HEK293 (cell line): ENCODE results near the gene NTN3.
A peak's percentile ranks its signal among the peaks of the same experiment; 100 is the strongest.

Experiments used
- CTCF ChIA-PET: fragments of 350-600 bp; formaldehyde crosslinking; extraction: SDS; loops from one replicate; lab custom pipeline; 2021; ENCODE audit warnings: antibody characterized with exemption; lab: Yijun Ruan, JAX
- POLR2A ChIA-PET: fragments of 300-600 bp; formaldehyde crosslinking; extraction: SDS; loops from one replicate; lab custom pipeline; 2020; ENCODE audit warnings: antibody characterized with exemption, inconsistent platforms; lab: Yijun Ruan, JAX
- H3K27ac ChIP-seq: fragments of 200-500 bp; sonication (Bioruptor generic); 2 replicates; pipeline ENCODE4 v1.5.1; 2014; ENCODE audit warnings: low read depth, low read length, control low read depth, inconsistent platforms; ENCODE audit errors: extremely low read depth
- H3K36me3 ChIP-seq, 2 experiments: fragments of 200-500 bp in 1 of 2; sonication (Bioruptor generic) in 1 of 2; 1 replicate in 1 of 2; 2 replicates in 1 of 2; pipeline ENCODE4 v1.5.1; 2014 to 2017; ENCODE audit warnings: inconsistent platforms in 2 of 2, low read length in 2 of 2; ENCODE audit not compliant: control insufficient read depth in 2 of 2, insufficient read depth in 1 of 2
- H3K4me1 ChIP-seq: fragments of 200-500 bp; sonication (Bioruptor generic); 2 replicates; pipeline ENCODE4 v1.5.1; 2014; ENCODE audit warnings: mild to moderate bottlenecking, low read length, inconsistent platforms; ENCODE audit not compliant: control insufficient read depth, insufficient read depth
- H3K4me3 ChIP-seq: 2 replicates; pipeline ENCODE4 v1.5.1; 2011; ENCODE audit warnings: low read depth, mild to moderate bottlenecking, control low read depth, low read length, moderate library complexity
- H3K9me3 ChIP-seq: fragments of 200-500 bp; sonication (Bioruptor generic); 2 replicates; pipeline ENCODE4 v1.5.1; 2014; ENCODE audit warnings: low read depth, low read length, inconsistent platforms; ENCODE audit not compliant: control insufficient read depth, insufficient read depth
- EGR2 ChIP-seq: fragments of 450-650 bp; formaldehyde crosslinking; IDR thresholded peaks from 2 replicates; pipeline ENCODE4 v1.5.1; 2016; ENCODE audit warnings: low read depth, missing biosample characterization, missing genetic modification characterization
- GFI1B ChIP-seq: fragments of 450-650 bp; formaldehyde crosslinking; IDR thresholded peaks from 2 replicates; pipeline ENCODE4 v1.5.1; 2016; ENCODE audit warnings: missing biosample characterization, missing genetic modification characterization
- GLI2 ChIP-seq: fragments of 450-650 bp; formaldehyde crosslinking; IDR thresholded peaks from 2 replicates; pipeline ENCODE4; 2017; ENCODE audit warnings: missing biosample characterization, missing genetic modification characterization, low read depth, borderline replicate concordance
- GLIS1 ChIP-seq: fragments of 450-650 bp; formaldehyde crosslinking; IDR thresholded peaks from 2 replicates; pipeline ENCODE4 v1.5.1; 2016; ENCODE audit warnings: missing biosample characterization, missing genetic modification characterization
- GLIS2 ChIP-seq: fragments of 450-650 bp; formaldehyde crosslinking; IDR thresholded peaks from 2 replicates; pipeline ENCODE4 v1.5.1; 2016; ENCODE audit warnings: missing biosample characterization, missing genetic modification characterization
- KLF16 ChIP-seq: fragments of 450-650 bp; formaldehyde crosslinking; IDR thresholded peaks from 2 replicates; pipeline ENCODE4 v1.5.1; 2017; ENCODE audit warnings: missing biosample characterization, missing genetic modification characterization
- OSR2 ChIP-seq: fragments of 450-650 bp; formaldehyde crosslinking; IDR thresholded peaks from 2 replicates; pipeline ENCODE4 v1.5.1; 2016; ENCODE audit warnings: missing biosample characterization, missing genetic modification characterization
- REPIN1 ChIP-seq: fragments of 450-650 bp; formaldehyde crosslinking; IDR thresholded peaks from 2 replicates; pipeline ENCODE4 v1.5.1; 2017; ENCODE audit warnings: missing biosample characterization, missing genetic modification characterization, low read depth
- SALL2 ChIP-seq: fragments of 450-650 bp; formaldehyde crosslinking; IDR thresholded peaks from 2 replicates; pipeline ENCODE4 v1.5.0; 2017; ENCODE audit warnings: missing biosample characterization, mild to moderate bottlenecking, missing genetic modification characterization, borderline replicate concordance
- SP3 ChIP-seq: fragments of 450-650 bp; formaldehyde crosslinking; IDR thresholded peaks from 2 replicates; pipeline ENCODE4 v1.5.1; 2016; ENCODE audit warnings: missing biosample characterization, missing genetic modification characterization
- ZBTB7A ChIP-seq: fragments of 450-650 bp; formaldehyde crosslinking; IDR thresholded peaks from 2 replicates; pipeline ENCODE4 v1.5.1; 2016; ENCODE audit warnings: low read depth, missing biosample characterization, missing genetic modification characterization
- ZNF10 ChIP-seq: fragments of 450-650 bp; formaldehyde crosslinking; IDR thresholded peaks from 2 replicates; pipeline ENCODE4 v1.5.1; 2017; ENCODE audit warnings: missing biosample characterization, missing genetic modification characterization
- ZNF155 ChIP-seq: fragments of 450-650 bp; formaldehyde crosslinking; IDR thresholded peaks from 2 replicates; pipeline ENCODE4 v1.5.1; 2016; ENCODE audit warnings: missing biosample characterization, missing genetic modification characterization
- ZNF248 ChIP-seq: fragments of 450-650 bp; formaldehyde crosslinking; IDR thresholded peaks from 2 replicates; pipeline ENCODE4 v1.5.1; 2017; ENCODE audit warnings: missing biosample characterization, missing genetic modification characterization
- ZNF266 ChIP-seq: fragments of 450-650 bp; formaldehyde crosslinking; IDR thresholded peaks from 2 replicates; pipeline ENCODE4 v1.5.1; 2016; ENCODE audit warnings: missing biosample characterization, missing genetic modification characterization, low read depth
- ZNF292 ChIP-seq: fragments of 450-650 bp; formaldehyde crosslinking; IDR thresholded peaks from 2 replicates; pipeline ENCODE4 v1.5.1; 2016; ENCODE audit warnings: low read depth, missing biosample characterization, missing genetic modification characterization, borderline replicate concordance
- ZNF302 ChIP-seq: fragments of 450-650 bp; formaldehyde crosslinking; IDR thresholded peaks from 2 replicates; pipeline ENCODE4 v1.5.1; 2016; ENCODE audit warnings: missing biosample characterization, missing genetic modification characterization, low read depth
- ZNF335 ChIP-seq: fragments of 450-650 bp; formaldehyde crosslinking; conservative IDR thresholded peaks from 2 replicates; pipeline ENCODE4 v1.5.1; 2016; ENCODE audit warnings: missing biosample characterization, missing genetic modification characterization
- ZNF341 ChIP-seq: fragments of 450-650 bp; formaldehyde crosslinking; IDR thresholded peaks from 2 replicates; pipeline ENCODE4; 2016; ENCODE audit warnings: low read depth, missing biosample characterization, missing genetic modification characterization
- ZNF521 ChIP-seq: fragments of 450-650 bp; formaldehyde crosslinking; IDR thresholded peaks from 2 replicates; pipeline ENCODE4 v1.5.1; 2017; ENCODE audit warnings: missing biosample characterization, mild to moderate bottlenecking, missing genetic modification characterization
- ZNF544 ChIP-seq: fragments of 450-650 bp; formaldehyde crosslinking; IDR thresholded peaks from 2 replicates; pipeline ENCODE4 v1.5.0; 2017; ENCODE audit warnings: missing biosample characterization, missing genetic modification characterization
- ZNF621 ChIP-seq: fragments of 450-650 bp; formaldehyde crosslinking; IDR thresholded peaks from 2 replicates; pipeline ENCODE4 v1.5.1; 2017; ENCODE audit warnings: missing biosample characterization, missing genetic modification characterization
- ZNF777 ChIP-seq: fragments of 450-650 bp; formaldehyde crosslinking; IDR thresholded peaks from 2 replicates; pipeline ENCODE4 v1.5.1; 2017; ENCODE audit warnings: missing biosample characterization, missing genetic modification characterization, borderline replicate concordance
- ZSCAN30 ChIP-seq: fragments of 450-650 bp; IDR thresholded peaks from 2 replicates; pipeline ENCODE4 v1.5.1; 2018; ENCODE audit warnings: missing biosample characterization, mild to moderate bottlenecking, missing genetic modification characterization, moderate library complexity
- TF ChIP-seq, protein P1 (sequence below): fragments of 450-650 bp; formaldehyde crosslinking; IDR thresholded peaks from 2 replicates; pipeline ENCODE4 v1.5.1; 2016; ENCODE audit warnings: missing biosample characterization, missing genetic modification characterization
- TF ChIP-seq, protein P2 (sequence below): fragments of 450-650 bp; formaldehyde crosslinking; IDR thresholded peaks from 2 replicates; pipeline ENCODE4 v1.5.1; 2016; ENCODE audit warnings: missing biosample characterization, missing genetic modification characterization
- TF ChIP-seq, protein P3 (sequence below): fragments of 450-650 bp; formaldehyde crosslinking; IDR thresholded peaks from 2 replicates; pipeline ENCODE4 v1.5.1; 2017; ENCODE audit warnings: missing biosample characterization, missing genetic modification characterization
- TF ChIP-seq, protein P4 (sequence below): fragments of 450-650 bp; formaldehyde crosslinking; IDR thresholded peaks from 2 replicates; pipeline ENCODE4 v1.5.1; 2016; ENCODE audit warnings: missing biosample characterization, missing genetic modification characterization, low read depth
- TF ChIP-seq, protein P5 (sequence below): fragments of 450-650 bp; formaldehyde crosslinking; IDR thresholded peaks from 2 replicates; pipeline ENCODE4 v1.5.1; 2016; ENCODE audit warnings: missing biosample characterization, missing genetic modification characterization

The NTN3 gene

DNA sequence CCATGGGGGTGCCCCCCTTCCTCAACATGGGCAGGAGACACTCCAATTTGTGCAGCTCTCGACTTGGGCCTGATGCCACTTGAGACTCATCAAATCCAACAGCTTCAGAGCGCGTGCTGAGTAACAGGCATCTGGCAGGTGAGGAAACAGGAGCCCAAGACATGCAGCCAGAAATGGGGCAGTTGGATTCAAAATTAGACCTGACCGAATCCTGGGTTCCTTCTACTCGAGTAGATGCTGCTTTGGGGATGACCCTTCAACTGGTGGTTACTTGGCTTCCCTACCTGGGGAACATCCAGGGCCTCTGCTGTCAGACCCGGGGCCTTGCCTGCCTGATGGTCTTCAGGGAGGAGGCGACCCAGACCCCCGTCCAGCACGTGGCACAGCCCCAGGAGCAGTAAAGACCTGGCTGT is 488 bp upstream of the NTN3 start:
- CTCF ChIA-PET, result interaction anchor here (2.5 kb wide), 1 partner anchor 31 kb away, joined by 8 read pairs; no protein-coding TSS in a partner anchor
- H3K27ac ChIP-seq, result peak overlapping the region; percentile 43; the same call in 1 of the 2 replicates
- POLR2A ChIA-PET, result interaction anchor here (0.7 to 3.2 kb wide), 6 partner anchors 11 to 234 kb away, joined by 3 to 34 read pairs (median 4); partner anchors contain the start of genes DNASE1L2, ECI1 and TEDC2
- peak; percentile 83; the same call in 1 of the 2 replicates for TF ChIP-seq ZBTB7A (tag by site-specific recombination)
- TF ChIP-seq, protein P1, sequence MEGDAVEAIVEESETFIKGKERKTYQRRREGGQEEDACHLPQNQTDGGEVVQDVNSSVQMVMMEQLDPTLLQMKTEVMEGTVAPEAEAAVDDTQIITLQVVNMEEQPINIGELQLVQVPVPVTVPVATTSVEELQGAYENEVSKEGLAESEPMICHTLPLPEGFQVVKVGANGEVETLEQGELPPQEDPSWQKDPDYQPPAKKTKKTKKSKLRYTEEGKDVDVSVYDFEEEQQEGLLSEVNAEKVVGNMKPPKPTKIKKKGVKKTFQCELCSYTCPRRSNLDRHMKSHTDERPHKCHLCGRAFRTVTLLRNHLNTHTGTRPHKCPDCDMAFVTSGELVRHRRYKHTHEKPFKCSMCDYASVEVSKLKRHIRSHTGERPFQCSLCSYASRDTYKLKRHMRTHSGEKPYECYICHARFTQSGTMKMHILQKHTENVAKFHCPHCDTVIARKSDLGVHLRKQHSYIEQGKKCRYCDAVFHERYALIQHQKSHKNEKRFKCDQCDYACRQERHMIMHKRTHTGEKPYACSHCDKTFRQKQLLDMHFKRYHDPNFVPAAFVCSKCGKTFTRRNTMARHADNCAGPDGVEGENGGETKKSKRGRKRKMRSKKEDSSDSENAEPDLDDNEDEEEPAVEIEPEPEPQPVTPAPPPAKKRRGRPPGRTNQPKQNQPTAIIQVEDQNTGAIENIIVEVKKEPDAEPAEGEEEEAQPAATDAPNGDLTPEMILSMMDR, result no peak
- no peak for TF ChIP-seq REPIN1 (tag by site-specific recombination)
- TF ChIP-seq ZNF302 (tag by site-specific recombination), result no peak
- TF ChIP-seq EGR2 (tag by site-specific recombination), result no peak
- TF ChIP-seq ZNF621, result no peak
- no peak for TF ChIP-seq ZNF266 (tag by site-specific recombination)
- TF ChIP-seq GLIS1, result peak; percentile 88
- TF ChIP-seq, protein P2, sequence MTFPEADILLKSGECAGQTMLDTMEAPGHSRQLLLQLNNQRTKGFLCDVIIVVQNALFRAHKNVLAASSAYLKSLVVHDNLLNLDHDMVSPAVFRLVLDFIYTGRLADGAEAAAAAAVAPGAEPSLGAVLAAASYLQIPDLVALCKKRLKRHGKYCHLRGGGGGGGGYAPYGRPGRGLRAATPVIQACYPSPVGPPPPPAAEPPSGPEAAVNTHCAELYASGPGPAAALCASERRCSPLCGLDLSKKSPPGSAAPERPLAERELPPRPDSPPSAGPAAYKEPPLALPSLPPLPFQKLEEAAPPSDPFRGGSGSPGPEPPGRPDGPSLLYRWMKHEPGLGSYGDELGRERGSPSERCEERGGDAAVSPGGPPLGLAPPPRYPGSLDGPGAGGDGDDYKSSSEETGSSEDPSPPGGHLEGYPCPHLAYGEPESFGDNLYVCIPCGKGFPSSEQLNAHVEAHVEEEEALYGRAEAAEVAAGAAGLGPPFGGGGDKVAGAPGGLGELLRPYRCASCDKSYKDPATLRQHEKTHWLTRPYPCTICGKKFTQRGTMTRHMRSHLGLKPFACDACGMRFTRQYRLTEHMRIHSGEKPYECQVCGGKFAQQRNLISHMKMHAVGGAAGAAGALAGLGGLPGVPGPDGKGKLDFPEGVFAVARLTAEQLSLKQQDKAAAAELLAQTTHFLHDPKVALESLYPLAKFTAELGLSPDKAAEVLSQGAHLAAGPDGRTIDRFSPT, result no peak; the same call in 1 of the 2 replicates
- TF ChIP-seq, protein P3, sequence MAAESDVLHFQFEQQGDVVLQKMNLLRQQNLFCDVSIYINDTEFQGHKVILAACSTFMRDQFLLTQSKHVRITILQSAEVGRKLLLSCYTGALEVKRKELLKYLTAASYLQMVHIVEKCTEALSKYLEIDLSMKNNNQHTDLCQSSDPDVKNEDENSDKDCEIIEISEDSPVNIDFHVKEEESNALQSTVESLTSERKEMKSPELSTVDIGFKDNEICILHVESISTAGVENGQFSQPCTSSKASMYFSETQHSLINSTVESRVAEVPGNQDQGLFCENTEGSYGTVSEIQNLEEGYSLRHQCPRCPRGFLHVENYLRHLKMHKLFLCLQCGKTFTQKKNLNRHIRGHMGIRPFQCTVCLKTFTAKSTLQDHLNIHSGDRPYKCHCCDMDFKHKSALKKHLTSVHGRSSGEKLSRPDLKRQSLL (tag by site-specific recombination), result no peak
- TF ChIP-seq, protein P4, sequence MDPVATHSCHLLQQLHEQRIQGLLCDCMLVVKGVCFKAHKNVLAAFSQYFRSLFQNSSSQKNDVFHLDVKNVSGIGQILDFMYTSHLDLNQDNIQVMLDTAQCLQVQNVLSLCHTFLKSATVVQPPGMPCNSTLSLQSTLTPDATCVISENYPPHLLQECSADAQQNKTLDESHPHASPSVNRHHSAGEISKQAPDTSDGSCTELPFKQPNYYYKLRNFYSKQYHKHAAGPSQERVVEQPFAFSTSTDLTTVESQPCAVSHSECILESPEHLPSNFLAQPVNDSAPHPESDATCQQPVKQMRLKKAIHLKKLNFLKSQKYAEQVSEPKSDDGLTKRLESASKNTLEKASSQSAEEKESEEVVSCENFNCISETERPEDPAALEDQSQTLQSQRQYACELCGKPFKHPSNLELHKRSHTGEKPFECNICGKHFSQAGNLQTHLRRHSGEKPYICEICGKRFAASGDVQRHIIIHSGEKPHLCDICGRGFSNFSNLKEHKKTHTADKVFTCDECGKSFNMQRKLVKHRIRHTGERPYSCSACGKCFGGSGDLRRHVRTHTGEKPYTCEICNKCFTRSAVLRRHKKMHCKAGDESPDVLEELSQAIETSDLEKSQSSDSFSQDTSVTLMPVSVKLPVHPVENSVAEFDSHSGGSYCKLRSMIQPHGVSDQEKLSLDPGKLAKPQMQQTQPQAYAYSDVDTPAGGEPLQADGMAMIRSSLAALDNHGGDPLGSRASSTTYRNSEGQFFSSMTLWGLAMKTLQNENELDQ (tag by site-specific recombination), result no peak
- no peak for TF ChIP-seq SP3
- TF ChIP-seq ZNF335 (tag by site-specific recombination), result no peak
- no peak for TF ChIP-seq ZNF777 (tag by site-specific recombination)
- TF ChIP-seq KLF16 (tag by site-specific recombination), result no peak
- peak; percentile 33 for TF ChIP-seq GLIS2 (tag by site-specific recombination)
- TF ChIP-seq, protein P5, sequence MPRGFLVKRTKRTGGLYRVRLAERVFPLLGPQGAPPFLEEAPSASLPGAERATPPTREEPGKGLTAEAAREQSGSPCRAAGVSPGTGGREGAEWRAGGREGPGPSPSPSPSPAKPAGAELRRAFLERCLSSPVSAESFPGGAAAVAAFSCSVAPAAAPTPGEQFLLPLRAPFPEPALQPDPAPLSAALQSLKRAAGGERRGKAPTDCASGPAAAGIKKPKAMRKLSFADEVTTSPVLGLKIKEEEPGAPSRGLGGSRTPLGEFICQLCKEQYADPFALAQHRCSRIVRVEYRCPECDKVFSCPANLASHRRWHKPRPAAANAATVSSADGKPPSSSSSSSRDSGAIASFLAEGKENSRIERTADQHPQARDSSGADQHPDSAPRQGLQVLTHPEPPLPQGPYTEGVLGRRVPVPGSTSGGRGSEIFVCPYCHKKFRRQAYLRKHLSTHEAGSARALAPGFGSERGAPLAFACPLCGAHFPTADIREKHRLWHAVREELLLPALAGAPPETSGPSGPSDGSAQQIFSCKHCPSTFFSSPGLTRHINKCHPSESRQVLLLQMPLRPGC (tag by site-specific recombination), result 0 out of 2 replicates have a peak, but pooled peaks have one; percentile 10
- peak; percentile 99 for TF ChIP-seq ZNF10 (tag by site-specific recombination)
- TF ChIP-seq ZNF544, result no peak
- peak; percentile 28; the same call in 1 of the 2 replicates for TF ChIP-seq ZSCAN30 (tag by site-specific recombination)
- TF ChIP-seq ZNF155 (tag by site-specific recombination), result no peak
- TF ChIP-seq GLI2 (tag by site-specific recombination), result no peak
- TF ChIP-seq GFI1B (tag by site-specific recombination), result no peak
- TF ChIP-seq ZNF521 (tag by site-specific recombination), result no peak
- TF ChIP-seq OSR2 (tag by site-specific recombination), result peak; percentile 62; the same call in 1 of the 2 replicates
- TF ChIP-seq SALL2 (tag by site-specific recombination), result no peak
- no peak for TF ChIP-seq ZNF292 (tag by site-specific recombination)
- TF ChIP-seq ZNF341 (tag by site-specific recombination), result peak; percentile 28; the same call in 1 of the 2 replicates
- no peak for TF ChIP-seq ZNF248 (tag by site-specific recombination)

More for the DNA sequence above, 488 bp upstream of the NTN3 start:
- Histone ChIP-seq H3K4me3 (no peak overlapping the region), H3K36me3 (no peaks in the 10 kb centered on the region), H3K4me1 (peaks cover 27% of the 10 kb centered on the region), H3K9me3 (no peaks in the 10 kb centered on the region)
